HEK293T (cell line): ENCODE results near the gene RGP1.
A peak's percentile ranks its signal among the peaks of the same experiment; 100 is the strongest.

ENCODE experiments used
- CTCF ChIA-PET: fragments of 350-600 bp; formaldehyde crosslinking; extraction: SDS; loops from one replicate; lab custom pipeline; 2021; ENCODE audit warnings: antibody characterized with exemption, inconsistent platforms; lab: Yijun Ruan, JAX
- POLR2A ChIA-PET: fragments of 350-600 bp; formaldehyde crosslinking; extraction: SDS; loops from one replicate; lab custom pipeline; 2020; ENCODE audit warnings: antibody characterized with exemption, inconsistent platforms; lab: Yijun Ruan, JAX
- DNase-seq: peaks from one replicate; pipeline ENCODE4 v3.0.0; 2012; ENCODE audit warnings: mixed read lengths; ENCODE audit errors: extremely low spot score
- ARNT ChIP-seq: fragments of 450-650 bp; IDR thresholded peaks from 2 replicates; pipeline ENCODE4 v1.6.1; 2017; ENCODE audit warnings: mild to moderate bottlenecking
- BHLHE40 ChIP-seq: fragments of 450-650 bp; IDR thresholded peaks from 2 replicates; pipeline ENCODE4 v1.6.1; 2016; ENCODE audit warnings: mild to moderate bottlenecking, moderate library complexity, borderline replicate concordance
- CTBP1 ChIP-seq: fragments of 450-650 bp; IDR thresholded peaks from 2 replicates; pipeline ENCODE4 v1.6.1; 2016; ENCODE audit warnings: borderline replicate concordance
- ELF4 ChIP-seq: fragments of 450-650 bp; IDR thresholded peaks from 2 replicates; pipeline ENCODE4 v1.6.1; 2017; ENCODE audit warnings: antibody characterized with exemption
- FOXA1 ChIP-seq: fragments of 450-650 bp; IDR thresholded peaks from 2 replicates; pipeline ENCODE4 v1.6.1; 2016; ENCODE audit warnings: mild to moderate bottlenecking
- FOXK2 ChIP-seq: fragments of 450-650 bp; IDR thresholded peaks from 2 replicates; pipeline ENCODE4 v1.6.1; 2016; ENCODE audit warnings: mild to moderate bottlenecking
- FOXM1 ChIP-seq: fragments of 450-650 bp; IDR thresholded peaks from 2 replicates; pipeline ENCODE4 v1.6.1; 2017; ENCODE audit warnings: mild to moderate bottlenecking, borderline replicate concordance
- HDGF ChIP-seq: fragments of 450-650 bp; IDR thresholded peaks from 2 replicates; pipeline ENCODE4 v1.6.1; 2017; ENCODE audit warnings: antibody characterized with exemption, borderline replicate concordance
- L3MBTL2 ChIP-seq: fragments of 450-650 bp; conservative IDR thresholded peaks from 2 replicates; pipeline ENCODE4 v1.6.1; 2016; ENCODE audit warnings: mild to moderate bottlenecking
- LEF1 ChIP-seq: fragments of 450-650 bp; IDR thresholded peaks from 2 replicates; pipeline ENCODE4 v1.6.1; 2017; ENCODE audit warnings: mild to moderate bottlenecking, borderline replicate concordance
- NFRKB ChIP-seq: fragments of 450-650 bp; IDR thresholded peaks from 2 replicates; pipeline ENCODE4 v1.6.1; 2016; ENCODE audit warnings: mild to moderate bottlenecking, moderate library complexity
- PKNOX1 ChIP-seq: fragments of 450-650 bp; IDR thresholded peaks from 2 replicates; pipeline ENCODE4 v1.6.1; 2016
- SP1 ChIP-seq: fragments of 450-650 bp; IDR thresholded peaks from 2 replicates; pipeline ENCODE4 v1.6.1; 2017
- SUZ12 ChIP-seq: fragments of 450-650 bp; IDR thresholded peaks from 2 replicates; pipeline ENCODE4 v1.6.1; 2016; ENCODE audit warnings: mild to moderate bottlenecking
- TARDBP ChIP-seq: fragments of 450-650 bp; IDR thresholded peaks from 2 replicates; pipeline ENCODE4 v1.6.1; 2016
- ZNF384 ChIP-seq: fragments of 450-650 bp; IDR thresholded peaks from 2 replicates; pipeline ENCODE4 v1.6.1; 2016

RGP1 gene

GRCh38 chr9:35729700-35730485, 19.2 kb upstream of the RGP1 start:
- CTCF ChIA-PET: interaction anchor here (0.7 to 3.2 kb wide), 3 partner anchors 33 to 84 kb away, joined by 3 to 11 read pairs (median 5); no protein-coding TSS in a partner anchor
- POLR2A ChIA-PET: interaction anchor here (1.0 kb wide), 2 partner anchors 69 to 71 kb away, joined by 3 read pairs; no protein-coding TSS in a partner anchor
- TF ChIP-seq FOXM1 (no peak), SUZ12 (no peak), ARNT (no peak), SP1 (no peak), HDGF (no peak), ELF4 (no peak), ZNF384 (no peak), FOXK2 (no peak), CTBP1 (no peak), NFRKB (no peak), LEF1 (no peak), FOXA1 (no peak), TARDBP (no peak), L3MBTL2 (no peak)
- DNase-seq: peak; percentile 73

- TF ChIP-seq ZNF384 (no peak), TARDBP (no peak), PKNOX1 (no peak), FOXK2 (no peak), FOXA1 (no peak), ELF4 (no peak), ARNT (no peak), SP1 (no peak), NFRKB (no peak), HDGF (no peak), CTBP1 (no peak), FOXM1 (no peak), LEF1 (no peak), L3MBTL2 (no peak), BHLHE40 (no peak)
- no peak for DNase-seq
- ChIA-PET CTCF (interaction anchor here (0.7 to 3.2 kb wide), 2 partner anchors 34 to 85 kb away, joined by 5 to 11 read pairs; no protein-coding TSS in a partner anchor), POLR2A (interaction anchor here (1.0 to 2.2 kb wide), 4 partner anchors 66 to 84 kb away, joined by 3 to 12 read pairs (median 3); partner anchors contain the start of gene ARHGEF39)
Observed at GRCh38 chr9:35730486-35730854, 18.6 kb upstream of the RGP1 start.

- TF ChIP-seq L3MBTL2: no peak
- TF ChIP-seq BHLHE40: no peak
- no peak for TF ChIP-seq PKNOX1
- no peak for TF ChIP-seq SUZ12
- TF ChIP-seq NFRKB: no peak
- no peak for TF ChIP-seq SP1
- no peak for TF ChIP-seq TARDBP
- TF ChIP-seq FOXK2: no peak
- no peak for TF ChIP-seq ARNT
- TF ChIP-seq CTBP1: no peak
- no peak for TF ChIP-seq ZNF384
- no peak for DNase-seq
- CTCF ChIA-PET: interaction anchor here (1.2 to 3.2 kb wide), 4 partner anchors 16 to 119 kb away, joined by 4 to 11 read pairs (median 4); no protein-coding TSS in a partner anchor
- POLR2A ChIA-PET: interaction anchor here (1.0 to 2.6 kb wide), 12 partner anchors 13 to 128 kb away, joined by 3 to 20 read pairs (median 6); partner anchors contain the start of genes ARHGEF39, CCDC107, GBA2 and HINT2
Observed at GRCh38 chr9:35731415-35732184, 17.5 kb upstream of the RGP1 start.

GRCh38 chr9:35732185-35732799, 16.8 kb upstream of the RGP1 start, which contains the start of the genes CREB3 and TLN1:
Gene CREB3, plus strand, starts transcription at chr9:35732666. Its CDS starts 107 bp downstream, at chr9:35732773.
Gene TLN1, minus strand, starts transcription at chr9:35732195. Its CDS starts 6,501 bp downstream, at chr9:35725694.
- TF ChIP-seq SUZ12 (no peak), L3MBTL2 (peak; percentile 41; the same call in 1 of the 2 replicates), ELF4 (peak; percentile 71), FOXM1 (no peak)
- DNase-seq: peak; percentile 93
- ChIA-PET POLR2A (interaction anchor here (0.5 to 2.6 kb wide), 14 partner anchors 13 to 128 kb away, joined by 3 to 20 read pairs (median 5); partner anchors contain the start of genes CCDC107, GBA2, HINT2 and RGP1), CTCF (interaction anchor here (0.8 to 3.2 kb wide), 7 partner anchors 15 to 120 kb away, joined by 3 to 11 read pairs (median 4); no protein-coding TSS in a partner anchor)

- ChIA-PET CTCF (interaction anchor here (0.8 to 3.2 kb wide), 6 partner anchors 14 to 76 kb away, joined by 3 to 11 read pairs (median 4); no protein-coding TSS in a partner anchor), POLR2A (interaction anchor here (0.7 to 2.6 kb wide), 10 partner anchors 12 to 129 kb away, joined by 3 to 20 read pairs (median 4); partner anchors contain the start of genes CCDC107, GBA2, RGP1 and RMRP)
- no peak for TF ChIP-seq FOXM1
- peak; percentile 31; the same call in 1 of the 2 replicates for TF ChIP-seq PKNOX1
- TF ChIP-seq ZNF384: no peak
- TF ChIP-seq NFRKB: no peak
- TF ChIP-seq FOXK2: no peak
- DNase-seq: peak; percentile 52
Observed at GRCh38 chr9:35732800-35733541, 16.1 kb upstream of the RGP1 start.
